Sigmoid colon (tissue), 4 donors: ENCODE data around the gene TNFRSF18.

Experiments
- EP300 ChIP-seq, 4 donors: sonication (generic); formaldehyde crosslinking; IDR thresholded peaks; one replicate each; pipeline ENCODE4 v1.6.1; 2017; ENCODE audit warnings: antibody characterized with exemption in 4 of 4
- POLR2A ChIP-seq, 2 donors: fragments of 450-650 bp; IDR thresholded peaks; one replicate each; pipeline ENCODE4 v1.6.1; 2016; ENCODE audit warnings: antibody characterized with exemption in 2 of 2, mild to moderate bottlenecking in 2 of 2, moderate library complexity in 2 of 2

- TF ChIP-seq POLR2A (IDR thresholded peaks at IDR 0.05) (no peak), EP300 (IDR thresholded peaks at IDR 0.05) (no peak)
Measured at GRCh38 chr1:1160281-1160930, 46.0 kb downstream of the TNFRSF18 start.
